Astrocyte of the spinal cord (primary cell): ENCODE measurements around the gene MRPS18A.
A peak's percentile ranks its signal among the peaks of the same experiment; 100 is the strongest.
"Not testable (repeated sequence)": the region's sequence is repeated elsewhere in the genome, so short reads cannot be mapped to it uniquely, and the experiment has no call there.

ENCODE experiments used
- DNase-seq: peaks from one replicate; pipeline ENCODE4 v3.0.0; 2011; ENCODE audit warnings: low read depth, low spot score
- H3K4me3 ChIP-seq: 2 replicates; pipeline ENCODE4 v1.5.1; 2011; ENCODE audit warnings: low read depth, mild to moderate bottlenecking, low read length, moderate library complexity
- in situ Hi-C: cut with HindIII; loops from 2 replicates; pipeline ENCODE4 v1.10.0; 2017; ENCODE audit warnings: low sequenced_read_pairs
- TF ChIP-seq, protein P1 (sequence below): IDR thresholded peaks from 2 replicates; pipeline ENCODE4 v1.5.1; 2012; ENCODE audit warnings: low read depth, mild to moderate bottlenecking, low read length, inconsistent platforms

Gene MRPS18A

DNA sequence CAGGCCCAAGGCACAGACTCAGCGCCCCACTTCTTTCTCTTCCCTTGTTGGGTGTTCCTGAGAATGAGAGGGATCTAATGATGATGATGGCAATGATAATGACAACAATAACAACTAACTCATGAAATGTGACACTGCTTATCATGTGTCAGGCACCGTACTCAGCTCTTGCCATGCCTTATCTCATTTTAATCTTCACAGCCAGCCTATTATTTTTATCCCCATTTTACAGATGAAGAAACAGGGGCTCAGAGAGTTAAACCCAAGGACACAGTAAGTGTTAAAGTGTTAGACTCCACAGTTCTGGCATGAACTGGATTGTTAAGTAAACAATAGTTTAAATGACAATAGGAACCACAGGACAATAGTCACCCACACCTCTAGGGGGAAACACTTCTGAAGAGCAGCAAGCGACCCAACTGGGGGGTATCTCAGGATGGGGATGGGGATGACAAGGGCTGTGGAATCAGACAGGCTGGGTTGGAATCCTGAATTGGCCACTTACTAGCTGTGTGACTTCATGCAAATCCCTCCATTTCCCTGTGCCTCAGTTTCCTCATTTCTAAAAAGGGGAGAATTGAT lies 30.3 kb downstream of the MRPS18A start:
- no peak overlapping the region for H3K4me3 ChIP-seq
- TF ChIP-seq, protein P1, sequence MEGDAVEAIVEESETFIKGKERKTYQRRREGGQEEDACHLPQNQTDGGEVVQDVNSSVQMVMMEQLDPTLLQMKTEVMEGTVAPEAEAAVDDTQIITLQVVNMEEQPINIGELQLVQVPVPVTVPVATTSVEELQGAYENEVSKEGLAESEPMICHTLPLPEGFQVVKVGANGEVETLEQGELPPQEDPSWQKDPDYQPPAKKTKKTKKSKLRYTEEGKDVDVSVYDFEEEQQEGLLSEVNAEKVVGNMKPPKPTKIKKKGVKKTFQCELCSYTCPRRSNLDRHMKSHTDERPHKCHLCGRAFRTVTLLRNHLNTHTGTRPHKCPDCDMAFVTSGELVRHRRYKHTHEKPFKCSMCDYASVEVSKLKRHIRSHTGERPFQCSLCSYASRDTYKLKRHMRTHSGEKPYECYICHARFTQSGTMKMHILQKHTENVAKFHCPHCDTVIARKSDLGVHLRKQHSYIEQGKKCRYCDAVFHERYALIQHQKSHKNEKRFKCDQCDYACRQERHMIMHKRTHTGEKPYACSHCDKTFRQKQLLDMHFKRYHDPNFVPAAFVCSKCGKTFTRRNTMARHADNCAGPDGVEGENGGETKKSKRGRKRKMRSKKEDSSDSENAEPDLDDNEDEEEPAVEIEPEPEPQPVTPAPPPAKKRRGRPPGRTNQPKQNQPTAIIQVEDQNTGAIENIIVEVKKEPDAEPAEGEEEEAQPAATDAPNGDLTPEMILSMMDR = no peak
- in situ Hi-C loops = no loop called here
- no peak for DNase-seq

DNA sequence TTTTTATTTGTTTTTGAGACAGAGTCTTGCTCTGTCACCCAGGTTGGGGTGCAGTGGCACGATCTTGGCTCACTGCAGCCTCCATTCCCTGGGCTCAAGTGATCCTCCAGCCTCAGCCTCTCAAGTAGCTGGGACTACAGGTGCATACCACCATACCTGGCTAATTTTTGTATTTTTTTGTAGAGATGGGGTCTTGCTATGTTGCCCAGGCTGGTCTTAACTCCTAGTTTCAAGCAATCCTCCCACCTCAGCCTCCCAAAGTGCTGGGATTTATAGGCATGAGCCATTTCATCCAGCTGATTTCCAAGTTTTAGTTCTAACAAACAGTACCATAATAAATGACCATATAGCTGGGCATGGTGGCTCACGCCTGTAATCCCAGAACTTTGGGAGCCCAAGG lies 34.8 kb downstream of the MRPS18A start:
- in situ Hi-C loops, DNase-seq, H3K4me3 ChIP-seq: not testable (repeated sequence)

DNA sequence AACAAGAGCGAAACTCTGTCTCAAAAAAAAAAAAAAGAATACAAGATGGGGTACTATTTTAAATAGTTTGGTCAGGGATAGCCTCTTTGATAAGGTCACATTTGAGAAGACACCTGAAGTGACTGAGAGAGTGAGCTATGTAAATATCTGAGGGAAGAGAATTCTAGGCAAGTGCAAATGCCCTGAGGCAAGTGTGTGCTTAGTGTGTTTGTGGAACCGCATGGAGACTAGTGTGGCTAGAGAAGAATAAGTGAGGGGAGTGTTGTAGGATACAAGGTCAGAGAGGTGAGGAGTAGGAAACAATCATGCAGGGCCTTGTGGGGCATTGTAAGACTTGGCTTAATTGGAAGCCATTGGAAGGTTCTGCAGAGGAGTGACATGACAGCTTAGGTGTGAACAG lies 39.3 kb downstream of the MRPS18A start:
- in situ Hi-C loops = no loop called here
- H3K4me3 ChIP-seq = no peak overlapping the region
- DNase-seq = no peak
- TF ChIP-seq, protein P1 = no peak

DNA sequence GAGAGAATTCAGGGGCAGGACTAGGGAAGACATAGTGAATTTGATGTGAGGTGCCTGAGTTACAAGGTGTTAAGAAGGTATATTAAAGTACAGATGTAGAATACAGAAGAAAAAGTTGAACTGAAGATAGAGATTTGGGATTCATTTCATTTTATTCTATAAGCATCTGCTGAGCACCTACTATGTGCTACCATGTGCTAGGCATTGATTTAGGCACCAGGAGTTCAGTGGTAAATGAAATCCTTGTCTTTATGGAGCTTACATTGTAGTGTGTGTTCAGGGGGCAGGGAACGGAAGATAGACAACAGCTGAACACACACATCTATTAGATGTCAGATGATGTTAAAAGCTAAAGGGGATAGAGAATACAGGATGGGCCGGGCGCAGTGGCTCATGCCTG lies 40.0 kb downstream of the MRPS18A start:
- in situ Hi-C loops = no loop called here
- TF ChIP-seq, protein P1 = no peak
- H3K4me3 ChIP-seq = no peak overlapping the region
- DNase-seq = no peak

DNA sequence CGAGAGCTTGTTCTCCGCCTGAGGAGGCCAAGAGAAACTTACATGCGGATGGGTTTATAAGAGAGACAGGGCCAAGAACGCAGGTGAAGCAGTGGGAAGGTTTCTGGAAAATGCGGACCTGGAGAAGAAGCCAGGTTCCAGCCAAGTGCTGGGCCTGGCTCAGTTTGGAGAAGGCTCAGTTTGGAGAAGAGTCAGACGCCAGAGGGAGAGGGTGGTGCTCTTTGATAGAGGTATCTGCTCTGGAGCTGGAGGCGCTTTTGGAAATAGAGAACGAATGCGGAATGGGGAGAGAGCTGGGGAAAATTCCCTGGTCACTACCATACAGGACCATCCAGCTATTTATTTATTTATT lies 42.0 kb downstream of the MRPS18A start:
- in situ Hi-C loops = no loop called here
- TF ChIP-seq, protein P1 = no peak
- no peak for DNase-seq
- H3K4me3 ChIP-seq = peak overlapping the region; percentile 56

DNA sequence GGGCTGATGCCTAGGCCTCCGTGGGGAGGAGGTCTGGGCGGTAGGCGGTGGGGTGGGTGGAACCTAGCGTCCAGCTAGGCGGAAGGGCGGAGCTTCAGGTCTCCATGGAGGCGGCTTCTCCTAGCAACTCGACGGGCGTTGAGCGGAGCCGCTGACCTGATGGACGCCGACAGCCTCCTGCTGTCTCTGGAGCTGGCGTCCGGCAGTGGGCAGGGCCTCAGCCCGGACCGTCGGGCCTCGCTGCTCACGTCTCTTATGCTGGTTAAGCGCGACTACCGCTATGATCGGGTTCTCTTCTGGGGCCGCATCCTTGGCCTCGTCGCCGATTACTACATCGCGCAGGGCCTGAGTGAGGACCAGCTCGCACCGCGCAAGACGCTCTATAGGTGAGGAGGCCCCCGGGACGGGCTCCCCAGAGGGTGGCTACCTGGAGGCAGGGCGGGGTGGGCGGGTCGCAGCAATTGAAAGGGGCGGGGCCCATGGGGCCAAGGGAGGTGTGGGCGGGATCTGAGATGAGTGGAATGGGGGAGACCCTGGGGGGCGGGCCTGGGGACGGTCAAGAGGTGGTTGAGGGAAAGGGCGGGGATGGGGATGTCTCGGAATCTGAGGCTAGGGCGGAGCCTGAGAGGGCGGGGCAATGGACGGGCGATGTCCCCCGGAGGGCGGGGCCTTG lies 42.5 kb downstream of the MRPS18A start, which contains the start of gene RSPH9:
TSS of gene RSPH9 (plus strand) at position 97 of the 673 bp plus-strand sequence. CDS start at position 160, 63 bp downstream.
- in situ Hi-C loops = no loop called here
- DNase-seq = peak; percentile 78
- H3K4me3 ChIP-seq = peak within 1 kb of the TSS; percentile 56
- TF ChIP-seq, protein P1 = no peak

DNA sequence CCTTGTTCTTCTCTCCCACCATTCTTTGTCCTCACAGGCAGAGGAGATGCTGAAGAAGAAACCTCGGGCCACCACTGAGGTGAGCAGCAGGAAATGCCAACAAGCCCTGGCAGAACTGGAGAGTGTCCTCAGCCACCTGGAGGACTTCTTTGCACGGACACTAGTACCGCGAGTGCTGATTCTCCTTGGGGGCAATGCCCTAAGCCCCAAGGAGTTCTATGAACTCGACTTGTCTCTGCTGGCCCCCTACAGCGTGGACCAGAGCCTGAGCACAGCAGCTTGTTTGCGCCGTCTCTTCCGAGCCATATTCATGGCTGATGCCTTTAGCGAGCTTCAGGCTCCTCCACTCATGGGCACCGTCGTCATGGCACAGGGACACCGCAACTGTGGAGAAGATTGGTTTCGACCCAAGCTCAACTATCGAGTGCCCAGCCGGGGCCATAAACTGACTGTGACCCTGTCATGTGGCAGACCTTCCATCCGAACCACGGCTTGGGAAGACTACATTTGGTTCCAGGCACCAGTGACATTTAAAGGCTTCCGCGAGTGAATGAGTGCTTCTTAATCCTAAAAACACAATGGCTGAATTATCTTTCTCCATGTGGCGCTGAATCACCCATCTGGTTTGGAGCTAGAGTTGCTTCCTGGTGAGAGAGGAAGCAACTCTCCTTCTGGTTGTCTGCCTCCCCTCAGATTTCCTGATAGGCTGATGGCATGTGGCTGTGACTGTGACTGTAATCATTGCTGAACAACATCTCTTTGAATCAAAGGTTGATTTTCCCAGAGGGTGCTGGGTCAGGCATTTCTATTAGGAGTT lies 47.4 kb downstream of the MRPS18A start:
- in situ Hi-C loops = no loop called here

More for the DNA sequence above, 47.4 kb downstream of the MRPS18A start:
- H3K4me3 ChIP-seq = no peak overlapping the region
- no peak for DNase-seq
- TF ChIP-seq, protein P1 = no peak
